Thoracic aorta endothelial cell (primary cell): ENCODE measurements around the gene LDLR. TPM values are rescaled to one million over a fixed set of nuclear protein-coding genes. Genes with fewer than 3 reads are reported as not detected.

ENCODE experiments used
- total RNA-seq: library from RNA; depleted of rRNA; stranded (reverse); fragments of >200 nt; gene quantifications from 2 replicates; pipeline ENCODE4 v1.2.3, GENCODE V29; 2012

The LDLR gene
- 93.1 and 179 TPM in 2 replicates for total RNA-seq

GRCh38 chr19:11089254-11090013 lies at the start of gene LDLR:
TSS of gene LDLR (plus strand) at chr19:11089463. CDS start at chr19:11089549, 86 bp downstream.

GRCh38 chr19:11155373-11156120 lies 66.3 kb downstream of the LDLR start, which contains the start of gene SPC24:
TSS of gene SPC24 (minus strand) at chr19:11155782. CDS start at chr19:11155776, 6 bp downstream.

Other genes starting within 250 kb of the LDLR start
- not detected in 2 replicates for gene C19orf38, start 241.0 kb upstream of the LDLR start, total RNA-seq
- gene CARM1, start 217.9 kb upstream of the LDLR start, total RNA-seq, result 39.8 and 51.1 TPM in 2 replicates
- 39.1 and 46.0 TPM in 2 replicates for gene YIPF2, start 160.8 kb upstream of the LDLR start, total RNA-seq
- gene TIMM29, start 160.7 kb upstream of the LDLR start, total RNA-seq, result 21.6 and 22.9 TPM in 2 replicates
- gene SMARCA4, start 128.4 kb upstream of the LDLR start, total RNA-seq, result 110 and 118 TPM in 2 replicates
- 53.2 and 79.5 TPM in 2 replicates for gene SPC24, start 66.3 kb downstream of the LDLR start, total RNA-seq
- gene KANK2, start 108.1 kb downstream of the LDLR start, total RNA-seq, result 53.1 and 70.1 TPM in 2 replicates
- not detected in 2 replicates for gene ANGPTL8, start 150.2 kb downstream of the LDLR start, total RNA-seq
- gene DOCK6, start 173.1 kb downstream of the LDLR start, total RNA-seq, result 113 and 160 TPM in 2 replicates
- not detected in 2 replicates for gene TSPAN16, start 206.7 kb downstream of the LDLR start, total RNA-seq